DOHH2 (cell line): ENCODE data around the gene PROK1.
"Not testable (repeated sequence)": the region's sequence is repeated elsewhere in the genome, so short reads cannot be mapped to it uniquely, and the experiment has no call there.

Experiments used
- CTCF ChIP-seq: fragments of 200-600 bp; sonication (generic); IDR thresholded peaks from one replicate; pipeline ENCODE4 v1.5.1; 2014; ENCODE audit warnings: antibody characterized with exemption, mild to moderate bottlenecking, low read depth, low read length; ENCODE audit not compliant: poor library complexity, severe bottlenecking
- EZH2phosphoT487 ChIP-seq: fragments of 200-600 bp; sonication (generic); IDR thresholded peaks from 2 replicates; pipeline ENCODE4 v1.6.1; 2017; ENCODE audit warnings: borderline replicate concordance, mild to moderate bottlenecking, antibody characterized with exemption, low read length, moderate library complexity, mixed read lengths

- not testable (repeated sequence) for TF ChIP-seq CTCF, EZH2phosphoT487
Observed at GRCh38 chr1:110406407-110406806, 44.5 kb upstream of the PROK1 start.
